ENCODE measurements around the gene TRIM25. TPM values are rescaled to one million over a fixed set of nuclear protein-coding genes. Genes with fewer than 3 reads are reported as not detected.

Gene TRIM25
- total and polyA plus RNA-seq, 5 experiments from 2014 or later: 5.1 to 63.9 (median 5.4) TPM

GRCh38 chr17:56903560-56903959 lies 10.3 kb downstream of the TRIM25 start:
- H3K27me3 Mint-ChIP-seq: no peaks in the 10 kb centered on the region
- peaks cover 13 to 89% (median 34%) of the 10 kb centered on the region in 3 donors for H3K36me3 Mint-ChIP-seq
- no peaks in the 10 kb centered on the region for H3K9me3 Mint-ChIP-seq
- peaks cover 18 to 29% (median 24%) of the 10 kb centered on the region in 4 donors for H3K4me1 Mint-ChIP-seq
- POLR2A ChIA-PET: no interaction called here
- no peak overlapping the region for H3K4me3 Mint-ChIP-seq
- ATAC-seq: no peak
- no peak for DNase-seq
- H3K27ac Mint-ChIP-seq: no peak overlapping the region

GRCh38 chr17:56902348-56902747 lies 11.5 kb downstream of the TRIM25 start:
- no peak overlapping the region for H3K27ac Mint-ChIP-seq
- no peak for DNase-seq
- POLR2A ChIA-PET: no interaction called here
- no peak overlapping the region for H3K4me3 Mint-ChIP-seq
- peaks cover 13 to 89% (median 39%) of the 10 kb centered on the region in 3 donors for H3K36me3 Mint-ChIP-seq
- H3K27me3 Mint-ChIP-seq: no peaks in the 10 kb centered on the region
- ATAC-seq: no peak
- H3K4me1 Mint-ChIP-seq: peaks cover 16 to 21% (median 19%) of the 10 kb centered on the region in 4 donors
- no peaks in the 10 kb centered on the region for H3K9me3 Mint-ChIP-seq

GRCh38 chr17:56899403-56899802 lies 14.4 kb downstream of the TRIM25 start:
- H3K4me3 Mint-ChIP-seq: no peak overlapping the region

GRCh38 chr17:56898874-56899273 lies 15.0 kb downstream of the TRIM25 start:
- peak overlapping the region in 1 of 10 donors; percentile 11 for H3K27ac Mint-ChIP-seq
- H3K4me1 Mint-ChIP-seq: peaks cover 0 to 8% (median 7%) of the 10 kb centered on the region in 4 donors
- H3K4me3 Mint-ChIP-seq: no peak overlapping the region
- H3K9me3 Mint-ChIP-seq: no peaks in the 10 kb centered on the region
- H3K27me3 Mint-ChIP-seq: no peaks in the 10 kb centered on the region
- peaks cover under 1 to 87% (median 31%) of the 10 kb centered on the region in 3 donors for H3K36me3 Mint-ChIP-seq
- POLR2A ChIA-PET: no interaction called here
- ATAC-seq: no peak
- no peak for DNase-seq

More at GRCh38 chr17:56899403-56899802, 14.4 kb downstream of the TRIM25 start:
- POLR2A ChIA-PET: no interaction called here
- no peak for DNase-seq
- no peak for ATAC-seq
- Mint-ChIP-seq H3K27ac (no peak overlapping the region), H3K9me3 (no peaks in the 10 kb centered on the region), H3K4me1 (peaks cover 4 to 13% (median 12%) of the 10 kb centered on the region in 4 donors), H3K27me3 (no peaks in the 10 kb centered on the region), H3K36me3 (peaks cover 5 to 88% (median 36%) of the 10 kb centered on the region in 3 donors)

GRCh38 chr17:56897646-56898424 lies 16.0 kb downstream of the TRIM25 start:
- POLR2A ChIA-PET: no interaction called here
- Mint-ChIP-seq H3K27ac (peak overlapping the region in 7 of 10 donors; percentile 29 to 82 (median 60)), H3K9me3 (no peaks in the 10 kb centered on the region), H3K36me3 (peaks cover 3 to 87% (median 35%) of the 10 kb centered on the region in 3 donors), H3K27me3 (no peaks in the 10 kb centered on the region), H3K4me1 (peaks cover 0 to 10% (median 8%) of the 10 kb centered on the region in 4 donors), H3K4me3 (no peak overlapping the region)
- DNase-seq: no peak
- ATAC-seq: no peak

GRCh38 chr17:56896968-56897359 lies 16.9 kb downstream of the TRIM25 start:
- no peak for DNase-seq
- peaks cover 5 to 87% (median 35%) of the 10 kb centered on the region in 3 donors for H3K36me3 Mint-ChIP-seq
- no peaks in the 10 kb centered on the region for H3K27me3 Mint-ChIP-seq
- peaks cover 7 to 14% (median 10%) of the 10 kb centered on the region in 4 donors for H3K4me1 Mint-ChIP-seq
- H3K9me3 Mint-ChIP-seq: no peaks in the 10 kb centered on the region
- POLR2A ChIA-PET: no interaction called here
- ATAC-seq: no peak
- no peak overlapping the region for H3K4me3 Mint-ChIP-seq
- peak overlapping the region in 3 of 10 donors; percentile 29 to 72 (median 53) for H3K27ac Mint-ChIP-seq

DNA sequence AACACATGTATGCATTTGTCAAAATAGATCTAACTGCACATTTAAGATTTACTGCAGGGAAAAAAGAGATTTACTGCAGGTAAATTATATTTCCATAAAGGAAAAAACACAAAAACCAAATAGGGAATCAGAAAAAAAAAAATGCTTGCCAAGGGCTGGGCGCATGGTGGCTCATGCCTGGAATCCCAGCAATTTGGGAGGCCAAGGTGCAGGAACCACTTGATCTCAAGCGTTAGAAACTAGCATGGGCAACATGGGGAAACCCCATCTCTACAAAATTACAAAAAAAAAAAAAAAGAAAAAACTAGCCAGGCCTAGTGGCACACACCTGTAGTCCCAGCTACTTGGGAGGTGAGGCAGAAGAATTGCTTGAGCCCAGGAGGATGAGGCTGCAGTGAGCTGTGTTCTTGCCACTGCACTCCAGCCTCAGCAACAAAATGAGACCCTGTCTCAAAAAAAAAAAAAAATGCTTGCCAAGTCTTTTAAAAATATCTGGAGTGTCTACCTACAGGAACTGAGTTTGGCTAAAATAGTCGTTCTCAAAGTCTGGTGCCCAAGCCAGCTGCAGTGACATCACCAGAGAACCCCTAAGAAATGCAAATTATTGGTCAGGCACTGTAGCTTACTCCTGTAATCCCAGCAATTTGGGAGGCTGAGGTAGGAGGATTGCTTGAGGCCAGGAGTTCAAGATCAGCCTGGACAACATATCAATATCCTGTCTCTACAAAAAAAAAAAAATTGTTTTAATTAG lies 17.5 kb downstream of the TRIM25 start:
- Mint-ChIP-seq H3K27me3 (no peaks in the 10 kb centered on the region), H3K27ac (peak overlapping the region in 2 of 10 donors; percentile 66 to 72), H3K4me1 (peaks cover 7 to 14% (median 10%) of the 10 kb centered on the region in 4 donors), H3K4me3 (no peak overlapping the region), H3K36me3 (peaks cover 5 to 85% (median 40%) of the 10 kb centered on the region in 3 donors), H3K9me3 (no peaks in the 10 kb centered on the region)
- POLR2A ChIA-PET: no interaction called here
- DNase-seq (no peak), ATAC-seq (no peak)

GRCh38 chr17:56894859-56895455 lies 18.9 kb downstream of the TRIM25 start:
- ATAC-seq (no peak), DNase-seq (no peak)
- H3K4me1 Mint-ChIP-seq: peaks cover 7 to 12% (median 9%) of the 10 kb centered on the region in 4 donors
- POLR2A ChIA-PET: no interaction called here
- H3K27me3 Mint-ChIP-seq: no peaks in the 10 kb centered on the region
- H3K9me3 Mint-ChIP-seq: no peaks in the 10 kb centered on the region
- H3K36me3 Mint-ChIP-seq: peaks cover 5 to 84% (median 48%) of the 10 kb centered on the region in 3 donors
- peak overlapping the region in 4 of 10 donors; percentile 13 to 59 (median 44) for H3K27ac Mint-ChIP-seq
- H3K4me3 Mint-ChIP-seq: no peak overlapping the region

DNA sequence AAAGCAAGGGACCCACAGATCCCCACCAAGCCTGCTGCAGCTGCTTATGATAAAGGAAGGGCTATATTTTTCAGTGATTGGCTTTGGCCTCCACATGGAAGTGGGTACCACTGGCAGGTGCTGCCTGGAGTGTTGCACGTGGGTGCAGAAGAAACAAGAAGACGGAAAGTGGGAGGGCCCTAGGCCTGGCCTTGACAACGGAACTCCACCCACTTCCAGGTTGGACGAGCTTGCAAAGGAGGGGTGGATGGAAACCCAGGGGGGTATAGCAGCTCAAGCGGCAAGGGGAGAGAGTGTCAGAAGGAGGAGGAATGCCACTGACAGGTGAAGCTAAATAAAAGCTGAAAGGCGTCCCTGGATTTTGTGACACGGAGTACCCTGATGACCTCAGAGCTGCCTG lies 20.3 kb downstream of the TRIM25 start:
- no peak for DNase-seq
- Mint-ChIP-seq H3K9me3 (peaks cover 0 to 7% (median 2%) of the 10 kb centered on the region in 9 donors), H3K27ac (peak overlapping the region in 3 of 10 donors; percentile 27 to 89 (median 41)), H3K36me3 (peaks cover 16 to 78% (median 53%) of the 10 kb centered on the region in 3 donors), H3K27me3 (no peaks in the 10 kb centered on the region), H3K4me1 (peaks cover 7 to 12% (median 9%) of the 10 kb centered on the region in 4 donors), H3K4me3 (no peak overlapping the region)
- POLR2A ChIA-PET: interaction anchor here (0.6 to 1.0 kb wide), 2 partner anchors 21 to 49 kb away, joined by 3 read pairs; partner anchors contain the start of gene TRIM25
- no peak for ATAC-seq

DNA sequence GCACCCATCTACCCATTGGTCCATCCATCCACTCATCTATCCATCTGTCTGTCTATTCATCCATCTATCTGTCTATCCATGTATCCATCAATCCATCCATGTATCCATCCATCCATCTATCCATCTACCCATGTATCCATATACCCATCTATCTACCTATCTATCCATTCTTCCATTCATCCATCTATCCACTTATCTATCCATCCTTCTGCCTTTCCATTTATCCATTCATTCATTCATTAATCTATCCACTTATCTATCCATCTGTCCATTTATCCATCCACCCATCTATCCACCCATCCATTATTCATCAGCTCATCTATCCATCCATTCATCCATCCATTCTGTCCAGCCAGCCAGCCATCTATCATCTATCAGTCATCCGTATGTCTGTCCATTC lies 21.5 kb downstream of the TRIM25 start:
- Mint-ChIP-seq H3K27ac (peak overlapping the region in 2 of 10 donors; percentile 40 to 89), H3K27me3 (no peaks in the 10 kb centered on the region), H3K9me3 (peaks cover 0 to 17% (median 10%) of the 10 kb centered on the region in 9 donors)

DNA sequence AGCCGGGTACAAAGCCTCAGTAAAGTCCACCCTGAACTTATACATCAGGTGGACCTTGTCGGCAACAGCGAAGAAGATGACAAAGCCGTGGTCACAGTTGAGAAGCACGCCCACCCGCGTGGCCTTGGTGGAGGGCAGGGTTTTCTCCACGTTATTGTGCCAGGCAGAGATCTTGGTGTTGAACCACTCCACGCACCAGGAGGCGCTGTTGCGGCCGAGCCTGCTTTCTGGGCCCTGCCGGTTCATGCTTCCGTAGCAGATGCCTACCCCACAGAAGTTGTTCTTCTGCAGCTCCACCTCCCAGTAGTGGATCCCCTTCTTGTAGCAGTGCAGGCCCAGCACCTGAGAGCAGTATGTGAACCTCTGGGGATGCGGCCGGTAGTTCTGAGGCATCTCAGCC lies 22.1 kb downstream of the TRIM25 start:
- H3K4me3 Mint-ChIP-seq: no peak overlapping the region
- peaks cover 0 to 8% (median 7%) of the 10 kb centered on the region in 4 donors for H3K4me1 Mint-ChIP-seq

More for the DNA sequence above, 21.5 kb downstream of the TRIM25 start:
- Mint-ChIP-seq H3K4me1 (peaks cover 2 to 8% (median 7%) of the 10 kb centered on the region in 4 donors), H3K36me3 (peaks cover 26 to 72% (median 56%) of the 10 kb centered on the region in 3 donors), H3K4me3 (no peak overlapping the region)
- POLR2A ChIA-PET: interaction anchor here (1.0 kb wide), 1 partner anchor 22 kb away, joined by 3 read pairs; the partner anchor contains the start of gene TRIM25
- DNase-seq: no peak
- ATAC-seq: no peak

DNA sequence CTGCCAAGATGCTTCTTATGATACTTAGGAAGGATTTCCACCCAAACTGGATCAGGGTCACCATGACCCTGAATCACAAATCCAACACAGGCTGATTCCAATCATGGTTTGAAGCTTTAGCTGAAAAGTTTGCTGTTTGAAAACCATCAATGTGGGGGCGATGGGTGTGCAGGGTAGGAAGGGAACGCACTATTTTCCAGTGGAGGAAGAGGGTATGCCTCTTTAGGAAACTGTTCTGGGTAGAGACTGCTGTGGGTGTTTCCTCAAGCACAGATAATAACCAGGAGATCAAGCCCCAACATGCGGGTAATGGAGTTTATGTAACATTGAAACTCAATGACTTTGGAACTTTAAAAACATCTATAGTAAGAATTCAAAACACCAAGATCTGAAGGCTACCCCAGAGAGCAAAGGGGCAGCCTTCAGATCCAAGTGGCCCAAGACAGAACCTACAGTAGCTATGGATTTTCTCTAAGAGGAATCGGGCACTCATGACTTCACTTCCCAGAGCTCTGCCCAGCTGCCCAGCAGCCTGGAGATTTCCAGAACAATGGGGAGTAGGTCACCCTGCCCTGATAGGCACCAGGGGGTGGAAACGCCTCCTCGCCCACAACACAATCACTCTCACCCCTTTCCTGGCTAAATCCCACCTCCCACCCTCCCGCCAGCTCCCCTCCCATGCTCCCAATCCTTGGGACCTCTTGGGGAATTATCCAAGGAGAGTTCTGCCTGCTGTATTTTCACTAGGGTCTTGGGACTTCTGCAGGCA lies 22.8 kb downstream of the TRIM25 start:
- no peak for DNase-seq
- H3K4me3 Mint-ChIP-seq: no peak overlapping the region
- H3K36me3 Mint-ChIP-seq: peaks cover 30 to 71% (median 61%) of the 10 kb centered on the region in 3 donors
- POLR2A ChIA-PET: no interaction called here
- ATAC-seq: no peak
- H3K9me3 Mint-ChIP-seq: peaks cover 0 to 21% (median 14%) of the 10 kb centered on the region in 9 donors
- H3K27ac Mint-ChIP-seq: peak overlapping the region in 1 of 10 donors; percentile 68
- no peaks in the 10 kb centered on the region for H3K27me3 Mint-ChIP-seq
- peaks cover 0 to 8% (median 7%) of the 10 kb centered on the region in 4 donors for H3K4me1 Mint-ChIP-seq

More for the DNA sequence above, 22.1 kb downstream of the TRIM25 start:
- no peaks in the 10 kb centered on the region for H3K27me3 Mint-ChIP-seq
- peak overlapping the region in 2 of 10 donors; percentile 34 to 53 for H3K27ac Mint-ChIP-seq
- H3K9me3 Mint-ChIP-seq: peaks cover 0 to 21% (median 14%) of the 10 kb centered on the region in 9 donors
- DNase-seq (peak; percentile 33 to 79 (median 62)), ATAC-seq (peak; percentile 80 to 91)
- POLR2A ChIA-PET: no interaction called here
- peaks cover 30 to 72% (median 60%) of the 10 kb centered on the region in 3 donors for H3K36me3 Mint-ChIP-seq
